Ureter (tissue), 1 donor: ENCODE data around the gene ABHD12. TPM values are rescaled to one million over a fixed set of nuclear protein-coding genes. Genes with fewer than 3 reads are reported as not detected.

Experiments used
- DNase-seq: peaks from one replicate; pipeline ENCODE4 v3.0.0-alpha.2; 2020; ENCODE audit warnings: low spot score
- total RNA-seq: library from RNA; stranded (reverse); gene quantifications from one replicate; pipeline ENCODE4 v1.2.4, GENCODE V29; 2023
- donor health status: DM: yes; HTN: yes; CAD: no.

Gene ABHD12
- total RNA-seq, 1 donor from 2014 or later: 105 TPM

DNA sequence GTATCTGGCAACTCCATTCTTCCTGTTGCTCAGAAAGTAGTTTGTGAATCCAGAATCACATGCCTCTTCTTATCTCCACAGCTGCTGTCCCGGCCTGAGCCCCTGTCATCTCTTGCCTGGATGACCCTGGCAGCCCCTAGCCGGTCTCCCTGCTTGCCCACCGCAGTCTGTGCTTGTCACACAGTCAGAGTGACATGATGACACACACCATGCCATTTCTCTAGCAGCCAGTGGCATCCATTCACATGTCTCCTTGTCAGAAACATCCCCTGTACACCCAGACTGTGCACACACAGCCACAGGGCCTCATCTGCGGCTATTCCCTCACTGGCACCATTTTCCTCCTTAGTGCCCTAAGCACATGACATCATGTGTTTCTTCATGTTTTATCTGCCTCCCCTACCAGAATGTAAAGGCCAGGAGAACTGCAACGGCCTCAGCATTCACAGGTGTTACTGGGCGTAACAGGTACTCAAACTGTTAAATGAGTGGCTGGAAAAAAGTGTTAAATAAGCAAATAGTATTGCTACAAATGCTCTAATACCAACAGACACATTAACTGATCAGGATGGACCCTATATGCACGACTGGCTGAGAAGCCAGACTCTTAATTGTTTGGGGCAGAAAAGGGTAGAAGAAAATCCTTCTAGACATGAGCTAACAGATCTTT, 9.6 kb downstream of the ABHD12 start:
- no peak for DNase-seq

DNA sequence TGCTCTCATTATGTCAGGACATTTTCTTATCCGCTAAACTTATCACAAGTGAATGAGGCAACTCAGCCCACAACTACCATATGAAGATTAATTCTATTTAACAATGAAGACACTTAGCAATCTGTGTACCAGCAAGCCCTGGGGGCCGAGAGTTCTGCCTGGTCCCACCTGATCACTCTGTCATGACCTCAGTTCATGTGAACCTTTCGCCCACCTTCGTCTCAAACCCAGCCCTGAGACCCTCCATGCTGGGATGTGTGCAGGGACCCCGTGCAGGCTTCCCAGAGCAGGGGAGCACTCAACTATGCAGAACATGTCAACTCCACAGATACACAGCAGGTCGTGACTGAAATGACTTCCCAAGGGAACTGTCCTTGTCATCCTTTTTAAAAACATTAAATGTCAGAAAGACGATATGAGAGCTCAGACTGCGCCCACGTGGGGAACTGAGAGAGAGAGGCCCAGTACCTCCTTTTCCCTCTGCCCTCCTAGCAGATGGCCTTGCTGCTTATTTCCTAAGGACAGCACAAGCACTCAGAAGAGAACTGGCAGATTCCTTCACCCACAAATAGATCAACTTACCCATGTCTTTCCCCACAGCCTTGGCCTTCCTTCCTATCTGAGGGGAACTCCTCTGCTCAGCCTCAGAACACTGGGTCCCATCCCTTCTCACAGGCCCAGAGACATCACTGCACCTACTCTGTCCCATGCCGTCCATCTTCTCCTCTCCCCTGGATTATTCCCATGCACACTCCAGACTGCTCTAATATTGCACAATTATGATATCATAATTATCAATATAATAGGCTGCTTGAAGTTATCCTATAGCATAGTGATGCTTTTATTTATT, 11.5 kb downstream of the ABHD12 start:
- no peak for DNase-seq

- DNase-seq: no peak
Measured at GRCh38 chr20:25378189-25378883, 12.3 kb downstream of the ABHD12 start.

- no peak for DNase-seq
Measured at GRCh38 chr20:25376886-25377285, 13.7 kb downstream of the ABHD12 start.

- DNase-seq: no peak
Measured at GRCh38 chr20:25376236-25376635, 14.4 kb downstream of the ABHD12 start.

GRCh38 chr20:25374842-25375241, 15.8 kb downstream of the ABHD12 start:
- DNase-seq: no peak

- no peak for DNase-seq
Measured at GRCh38 chr20:25372584-25373336, 17.9 kb downstream of the ABHD12 start.

DNA sequence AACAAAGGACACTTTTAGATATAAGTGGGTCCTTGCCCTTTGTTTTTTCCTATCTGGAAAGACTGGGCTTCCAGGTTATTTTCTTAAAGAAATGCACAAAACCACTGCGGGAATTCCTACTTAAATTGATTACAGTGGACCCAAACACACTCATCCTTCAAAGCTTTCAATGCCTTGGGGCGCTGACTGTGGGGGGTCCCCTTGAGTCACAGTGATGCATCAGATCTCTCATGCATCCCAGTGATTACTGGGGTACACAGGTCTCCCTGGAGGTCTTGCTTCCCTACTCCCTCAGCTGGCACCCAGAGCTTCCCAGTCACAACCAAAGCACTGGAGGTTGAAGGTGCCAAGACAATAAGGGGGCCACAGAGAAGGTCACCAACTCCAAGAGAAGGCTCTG, 20.7 kb downstream of the ABHD12 start:
- DNase-seq: no peak

GRCh38 chr20:25369529-25369928, 21.1 kb downstream of the ABHD12 start:
- DNase-seq: no peak

DNA sequence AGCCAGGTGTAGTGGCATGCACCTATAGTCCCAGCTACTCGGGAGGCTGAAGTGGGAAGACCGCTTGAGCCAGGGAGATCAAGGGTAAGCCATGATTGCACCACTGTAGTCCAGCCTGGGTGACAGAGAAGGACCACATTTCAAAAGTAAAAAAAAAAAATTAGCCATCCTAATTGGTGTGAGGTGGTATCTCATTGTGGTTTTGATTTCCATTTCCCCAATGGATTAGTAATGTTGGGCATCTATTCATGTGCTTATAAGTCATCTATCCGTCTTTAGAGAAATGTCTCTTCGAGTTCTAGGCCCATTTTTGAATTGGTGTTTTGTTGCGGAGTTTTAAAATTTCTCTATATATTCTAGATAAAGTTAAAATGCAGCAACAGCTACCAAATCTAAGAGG, 21.7 kb downstream of the ABHD12 start:
- DNase-seq: no peak

- DNase-seq: no peak
Measured at GRCh38 chr20:25368526-25368925, 22.1 kb downstream of the ABHD12 start.

- DNase-seq: no peak
Measured at GRCh38 chr20:25364879-25365699, 25.5 kb downstream of the ABHD12 start.

GRCh38 chr20:25364180-25364788, 26.4 kb downstream of the ABHD12 start:
- DNase-seq: no peak

- no peak for DNase-seq
Measured at GRCh38 chr20:25361287-25361683, 29.4 kb downstream of the ABHD12 start.

GRCh38 chr20:25360631-25361286, 29.9 kb downstream of the ABHD12 start:
- DNase-seq: no peak

DNA sequence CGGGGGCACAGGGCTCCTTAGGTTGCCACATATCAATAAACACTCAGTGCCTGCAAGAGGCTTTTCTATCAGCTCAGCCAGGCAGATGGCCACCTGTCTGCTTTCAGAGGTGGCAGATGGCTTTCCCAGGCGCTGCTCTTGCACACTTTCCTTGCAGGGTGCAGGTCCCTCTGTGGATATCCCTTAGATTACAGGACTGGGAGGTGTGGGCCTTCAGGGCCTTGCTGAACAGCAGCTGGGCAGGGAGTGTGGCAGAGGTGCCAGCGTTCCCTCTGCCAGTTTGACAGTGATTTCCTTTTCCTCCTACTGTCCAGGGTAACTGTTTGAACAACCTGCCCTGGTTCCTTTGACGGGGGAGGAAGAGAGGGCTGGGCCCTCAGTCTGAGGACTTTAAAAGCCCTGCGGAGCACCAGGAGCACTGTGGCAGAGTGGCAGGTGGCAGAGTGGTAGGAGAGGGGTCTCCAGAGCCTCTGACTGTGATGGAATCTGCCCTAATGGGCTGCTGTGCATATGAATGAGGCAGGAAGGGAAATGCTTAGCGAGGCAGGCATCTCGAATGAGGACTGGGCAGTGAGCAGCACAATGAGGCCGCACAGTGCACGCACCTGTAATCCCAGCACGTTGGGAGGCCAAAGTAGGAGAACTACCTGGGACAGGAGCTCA, 34.2 kb downstream of the ABHD12 start:
- DNase-seq: no peak

DNA sequence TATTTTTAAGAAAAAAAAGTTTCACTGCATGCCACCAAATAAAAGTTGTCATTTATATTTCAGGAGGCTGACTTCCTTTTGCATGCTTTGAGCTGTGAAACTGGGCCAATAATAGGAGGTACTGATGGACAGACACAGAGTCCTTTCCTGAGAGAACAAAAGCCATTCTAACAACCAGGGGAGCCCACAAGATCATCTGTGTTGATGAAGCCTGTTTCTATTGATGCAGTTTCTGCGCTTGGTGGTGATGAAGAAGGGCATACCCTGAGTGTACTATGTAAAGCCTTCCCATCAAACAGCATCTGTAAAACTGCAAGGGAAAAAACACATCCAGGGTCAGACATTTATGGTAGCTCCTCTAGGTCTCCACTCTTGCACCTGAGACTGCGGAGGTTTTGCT, 34.8 kb downstream of the ABHD12 start:
- no peak for DNase-seq

DNA sequence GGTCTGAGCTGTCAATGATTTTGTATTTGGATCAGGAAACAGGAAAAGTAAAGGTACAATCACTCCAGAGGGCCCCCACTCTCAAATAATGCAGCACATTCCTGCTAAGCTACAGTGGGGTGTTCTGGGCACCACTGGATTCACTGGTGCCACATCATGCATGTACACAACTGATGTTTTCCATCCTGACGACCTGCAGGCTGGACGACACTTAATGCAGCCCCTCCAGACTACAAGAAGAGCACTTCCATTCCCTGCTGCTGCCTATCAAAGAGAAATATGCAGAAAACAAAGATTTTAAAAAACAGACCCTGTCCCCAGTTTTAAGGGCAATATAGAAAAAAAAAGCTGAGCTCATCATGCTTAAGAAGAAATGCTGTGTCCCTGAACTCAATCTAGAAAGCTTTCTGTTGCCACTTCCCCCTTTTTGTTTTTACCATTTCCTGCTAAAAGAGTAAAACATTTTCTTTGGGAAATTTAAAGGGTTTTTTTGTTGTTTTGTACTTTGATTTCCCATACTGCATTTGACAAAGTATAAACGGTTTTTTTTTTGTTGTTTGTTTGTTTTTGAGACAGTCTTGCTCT, 35.5 kb downstream of the ABHD12 start:
- no peak for DNase-seq
